Muscle of leg (tissue), 16 donors: ENCODE results near the gene ADRA2A. TPM values are rescaled to one million over a fixed set of nuclear protein-coding genes. Genes with fewer than 3 reads are reported as not detected.

Source experiments
- DNase-seq: peaks from one replicate; pipeline ENCODE4 v3.0.0; 2013
- H3K27ac ChIP-seq: one replicate; pipeline ENCODE4 v1.5.1; 2013; ENCODE audit warnings: mild to moderate bottlenecking, low read length, control low read depth
- H3K27me3 ChIP-seq: one replicate; pipeline ENCODE4 v1.6.1; 2013; ENCODE audit warnings: low read length; ENCODE audit not compliant: control insufficient read depth, insufficient read depth
- H3K36me3 ChIP-seq: one replicate; pipeline ENCODE4 v1.6.1; 2013; ENCODE audit warnings: low read length; ENCODE audit not compliant: control insufficient read depth, insufficient read depth
- H3K4me1 ChIP-seq: one replicate; pipeline ENCODE4 v1.6.1; 2013; ENCODE audit warnings: low read length; ENCODE audit not compliant: control insufficient read depth, insufficient read depth
- H3K4me3 ChIP-seq: one replicate; pipeline ENCODE4 v1.5.1; 2013; ENCODE audit warnings: low read length, control low read depth
- H3K9me3 ChIP-seq: replicated peaks from 2 replicates; pipeline ENCODE4 v1.6.1; 2013; ENCODE audit warnings: low read depth, low read length; ENCODE audit not compliant: control insufficient read depth
- WGBS: methylation state at CpG from one replicate; pipeline ENCODE4 v1.1.5; 2013; ENCODE audit warnings: missing lambda C conversion rate; ENCODE audit not compliant: insufficient coverage; 5-methylcytosine and 5-hydroxymethylcytosine counted together
- long read RNA-seq, 11 donors: transcript quantifications; one replicate each; lab custom pipeline, GENCODE V29; 2026
- polyA plus RNA-seq, 8 donors: library from polyadenylated mRNA; unstranded; fragments of 120-200 nt; gene quantifications; one replicate each; pipeline versions ENCODE4 v1.2.1 to v1.2.3, GENCODE V29; 2013; ENCODE audit warnings: inconsistent platforms in 1 of 8, low replicate concordance in 1 of 8; ENCODE audit not compliant: insufficient read length in 8 of 8, insufficient read depth in 1 of 8
- total RNA-seq: library from RNA; stranded (reverse); fragments of 120-200 nt; gene quantifications from one replicate; pipeline ENCODE4 v1.2.4, GENCODE V29; 2013

The ADRA2A gene
- total RNA-seq (2.3 TPM), polyA plus RNA-seq (1 to 10 TPM; 2.1 to 4.1 (median 3.1) TPM)
- long read RNA-seq, donor 1: 0 reads
- long read RNA-seq, donor 2, partial matches to known transcripts: 0 of 1 reads
- long read RNA-seq, donor 2, other reads (novel, unspliced or antisense): 0 of 1 reads
- long read RNA-seq, donor 3, partial matches to known transcripts: 0 of 3 reads
- long read RNA-seq, donor 3, other reads (novel, unspliced or antisense): 0 of 3 reads
- long read RNA-seq, donor 4, transcript ADRA2A-201 (1 exons, 3,745 nt): major isoform, 7 of 7 reads
- long read RNA-seq, donor 4, partial matches to known transcripts: 0 of 7 reads
- long read RNA-seq, donor 4, other reads (novel, unspliced or antisense): 0 of 7 reads
- long read RNA-seq, donor 5, partial matches to known transcripts: 0 of 3 reads
- long read RNA-seq, donor 5, other reads (novel, unspliced or antisense): 0 of 3 reads
- long read RNA-seq, donor 6, partial matches to known transcripts: 0 of 4 reads
- long read RNA-seq, donor 6, other reads (novel, unspliced or antisense): 0 of 4 reads
- long read RNA-seq, donor 7, partial matches to known transcripts: 0 of 3 reads
- long read RNA-seq, donor 7, other reads (novel, unspliced or antisense): 0 of 3 reads
- long read RNA-seq, donor 8, partial matches to known transcripts: 0 of 4 reads
- long read RNA-seq, donor 8, other reads (novel, unspliced or antisense): 0 of 4 reads
- long read RNA-seq, donor 9, transcript ADRA2A-201 (1 exons, 3,745 nt): major isoform, 5 of 5 reads
- long read RNA-seq, donor 9, partial matches to known transcripts: 0 of 5 reads
- long read RNA-seq, donor 9, other reads (novel, unspliced or antisense): 0 of 5 reads
- long read RNA-seq, donor 10, partial matches to known transcripts: 0 of 4 reads
- long read RNA-seq, donor 10, other reads (novel, unspliced or antisense): 0 of 4 reads
- long read RNA-seq, donor 11, partial matches to known transcripts: 0 of 3 reads
- long read RNA-seq, donor 11, other reads (novel, unspliced or antisense): 0 of 3 reads

GRCh38 chr10:111076682-111077478 lies at the start of gene ADRA2A:
Gene ADRA2A (plus strand): TSS chr10:111077029. CDS start chr10:111077997, 968 bp downstream.
- peak within 1 kb of the TSS; percentile 42 for H3K4me3 ChIP-seq
- H3K27ac ChIP-seq: peak within 1 kb of the TSS; percentile 40
- no peaks in the 10 kb centered on the region for H3K36me3 ChIP-seq
- DNase-seq: peak; percentile 67
- H3K9me3 ChIP-seq: no peaks in the 10 kb centered on the region
- under 1% methylated on average over 72 of the region's 79 CpGs for WGBS
- H3K27me3 ChIP-seq: peaks cover 54% of the 10 kb centered on the region
- peaks cover 34% of the 10 kb centered on the region for H3K4me1 ChIP-seq

DNA sequence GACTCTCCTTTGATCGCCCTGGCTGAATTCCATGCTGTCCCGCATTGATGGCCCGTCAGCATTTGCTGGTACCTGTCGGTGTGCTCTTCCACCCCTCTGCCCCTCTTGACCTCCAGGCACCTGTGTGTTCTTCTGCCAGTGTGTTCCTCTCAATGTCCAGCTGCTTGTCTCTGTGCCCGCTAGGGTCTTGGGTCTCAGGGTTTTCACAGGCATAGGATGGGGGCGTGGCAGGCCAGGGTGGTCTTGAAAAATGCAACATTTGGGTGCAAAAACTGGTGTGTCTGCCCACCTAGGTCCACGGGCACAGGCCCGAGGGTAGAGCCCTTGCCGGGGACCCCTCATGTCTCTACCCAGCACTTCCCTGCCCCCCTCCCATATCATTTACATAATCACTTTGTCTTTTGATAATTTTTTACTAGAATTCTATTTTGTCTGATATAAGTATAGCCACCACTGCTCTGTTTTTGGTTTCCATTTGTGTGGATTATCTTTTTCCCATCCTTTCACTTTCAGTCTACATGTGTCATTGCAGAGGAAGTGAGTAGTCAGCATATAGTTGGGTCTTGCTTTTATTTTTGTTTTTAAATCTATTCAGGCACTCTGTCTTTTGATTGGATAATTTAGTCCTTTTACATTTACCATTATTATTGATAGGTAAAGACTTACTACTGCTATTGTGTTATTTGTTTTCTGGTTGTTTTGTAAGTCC lies 46.6 kb upstream of the ADRA2A start:
- Histone ChIP-seq H3K9me3 (peaks cover 12% of the 10 kb centered on the region), H3K36me3 (no peaks in the 10 kb centered on the region), H3K27ac (no peak overlapping the region), H3K4me1 (no peaks in the 10 kb centered on the region), H3K27me3 (no peaks in the 10 kb centered on the region), H3K4me3 (no peak overlapping the region)
- 87% methylated on average over 6 of the region's 9 CpGs for WGBS
- DNase-seq: no peak

DNA sequence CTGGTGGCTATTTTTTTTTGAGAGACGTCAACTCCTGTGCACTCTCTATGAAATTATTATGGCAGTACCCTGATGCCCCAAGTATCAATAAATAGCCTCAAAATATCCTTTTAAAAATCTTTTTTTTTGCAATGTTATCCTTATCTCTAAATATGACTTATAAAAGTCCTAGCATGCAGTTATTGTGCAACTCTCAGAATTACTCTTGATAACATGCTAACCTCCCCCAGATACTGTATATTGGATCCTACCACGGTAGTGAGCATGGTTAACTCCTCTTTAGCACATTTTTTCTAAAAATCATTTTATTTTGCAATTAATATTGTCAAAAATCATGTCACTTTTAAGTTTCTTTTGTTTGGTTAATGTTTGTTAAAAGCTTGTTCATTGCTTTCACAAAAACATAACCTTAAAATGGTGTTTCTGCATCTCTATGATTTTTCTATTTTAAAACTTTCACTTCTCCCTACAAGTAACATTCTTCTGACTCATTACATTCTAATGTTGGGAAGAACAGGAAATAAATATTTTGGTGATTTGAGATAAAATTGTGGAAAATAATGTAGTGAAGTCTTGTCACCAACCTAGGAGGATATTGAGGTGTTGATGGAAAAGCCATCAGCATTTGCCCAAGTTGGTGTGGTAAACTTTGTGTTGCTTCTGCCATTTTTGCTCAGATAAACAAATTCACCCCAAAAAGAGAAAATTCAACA lies 42.1 kb upstream of the ADRA2A start:
- H3K27me3 ChIP-seq: no peaks in the 10 kb centered on the region
- H3K4me3 ChIP-seq: no peak overlapping the region
- no peaks in the 10 kb centered on the region for H3K4me1 ChIP-seq
- DNase-seq: no peak
- no CpG with 5 or more reads among the region's 2 CpGs for WGBS
- no peak overlapping the region for H3K27ac ChIP-seq
- H3K36me3 ChIP-seq: no peaks in the 10 kb centered on the region
- peaks cover 23% of the 10 kb centered on the region for H3K9me3 ChIP-seq

- Histone ChIP-seq H3K9me3 (peaks cover 28% of the 10 kb centered on the region), H3K36me3 (no peaks in the 10 kb centered on the region)
- DNase-seq: no peak
Measured at GRCh38 chr10:111035542-111035941, 41.3 kb upstream of the ADRA2A start.

DNA sequence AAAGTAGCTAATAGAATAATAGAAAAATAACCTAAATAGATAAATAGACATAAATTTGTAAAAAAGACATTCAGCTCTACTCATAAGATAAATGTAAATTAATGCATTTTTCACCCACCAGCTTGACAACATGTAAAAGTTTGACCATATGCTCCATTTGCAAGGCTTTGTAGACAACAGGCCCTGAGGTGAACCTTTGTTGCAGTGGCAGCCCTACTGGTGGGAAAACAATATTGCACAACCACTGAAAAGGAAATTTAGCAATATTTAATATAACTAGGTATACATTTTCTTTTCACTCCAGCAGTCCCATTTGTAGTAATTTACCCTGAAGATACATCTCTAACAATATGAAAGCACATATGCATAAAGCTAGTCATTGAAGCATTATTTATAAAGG lies 39.0 kb upstream of the ADRA2A start:
- Histone ChIP-seq H3K27ac (no peak overlapping the region), H3K36me3 (no peaks in the 10 kb centered on the region), H3K4me1 (no peaks in the 10 kb centered on the region), H3K4me3 (no peak overlapping the region), H3K27me3 (no peaks in the 10 kb centered on the region), H3K9me3 (peaks cover 24% of the 10 kb centered on the region)
- DNase-seq: no peak

More at GRCh38 chr10:111035542-111035941, 41.3 kb upstream of the ADRA2A start:
- H3K4me1 ChIP-seq: no peaks in the 10 kb centered on the region
- H3K27me3 ChIP-seq: no peaks in the 10 kb centered on the region
- H3K4me3 ChIP-seq: no peak overlapping the region
- no peak overlapping the region for H3K27ac ChIP-seq

DNA sequence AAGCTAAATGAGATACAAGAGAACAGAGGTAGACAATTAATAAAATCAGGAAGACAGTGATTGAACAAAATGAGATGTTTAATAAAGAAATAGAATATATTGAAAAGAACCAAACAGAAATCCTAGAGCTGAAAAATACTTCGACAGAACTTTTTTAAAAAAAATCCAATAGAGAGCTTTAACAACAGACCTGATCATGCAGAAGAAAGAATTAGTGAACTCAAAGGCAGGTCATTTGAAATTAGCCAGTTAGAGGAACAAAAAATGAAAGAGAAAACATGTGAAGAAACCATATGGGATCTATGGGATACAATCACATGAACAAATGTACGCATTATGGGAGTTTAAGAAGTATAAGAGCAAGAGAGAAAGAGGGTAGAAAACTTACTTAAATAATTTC lies 37.3 kb upstream of the ADRA2A start:
- Histone ChIP-seq H3K36me3 (no peaks in the 10 kb centered on the region), H3K27me3 (no peaks in the 10 kb centered on the region), H3K4me1 (no peaks in the 10 kb centered on the region), H3K4me3 (no peak overlapping the region), H3K9me3 (peaks cover 18% of the 10 kb centered on the region), H3K27ac (no peak overlapping the region)
- WGBS: no CpG with 5 or more reads among the region's 2 CpGs
- DNase-seq: no peak

- no peak for DNase-seq
- H3K4me3 ChIP-seq: no peak overlapping the region
- no peaks in the 10 kb centered on the region for H3K4me1 ChIP-seq
- WGBS: no CpG with 5 or more reads among the region's 1 CpG
- H3K9me3 ChIP-seq: peaks cover 13% of the 10 kb centered on the region
- H3K27ac ChIP-seq: no peak overlapping the region
- H3K36me3 ChIP-seq: no peaks in the 10 kb centered on the region
- no peaks in the 10 kb centered on the region for H3K27me3 ChIP-seq
Measured at GRCh38 chr10:111057006-111057405, 19.8 kb upstream of the ADRA2A start.

- Histone ChIP-seq H3K27ac (no peak overlapping the region), H3K9me3 (peaks cover 5% of the 10 kb centered on the region), H3K4me3 (no peak overlapping the region), H3K36me3 (no peaks in the 10 kb centered on the region), H3K4me1 (no peaks in the 10 kb centered on the region), H3K27me3 (no peaks in the 10 kb centered on the region)
- WGBS: no CpG with 5 or more reads among the region's 2 CpGs
- DNase-seq: no peak
Measured at GRCh38 chr10:111063471-111063870, 13.4 kb upstream of the ADRA2A start.

GRCh38 chr10:111072232-111072631 lies 4.6 kb upstream of the ADRA2A start:
- Histone ChIP-seq H3K27me3 (peaks cover 30% of the 10 kb centered on the region), H3K36me3 (no peaks in the 10 kb centered on the region), H3K27ac (no peak overlapping the region), H3K4me3 (no peak overlapping the region), H3K9me3 (no peaks in the 10 kb centered on the region), H3K4me1 (peaks cover 18% of the 10 kb centered on the region)
- WGBS: no CpG with 5 or more reads among the region's 3 CpGs
- DNase-seq: no peak
